PC-9 (cell line): ENCODE measurements around the gene PRKG2. TPM values are rescaled to one million over a fixed set of nuclear protein-coding genes. Genes with fewer than 3 reads are reported as not detected.

Experiments
- BruUV-seq: library from RNA; stranded (reverse); fragments of 400-500 nt; replicated peaks from 2 replicates; lab custom pipeline; 2021; lab: Mats Ljungman, UMichigan
- CTCF ChIA-PET: fragments of 300-600 bp; sonication (Branson Sonifier 250); formaldehyde crosslinking; loops from one replicate; lab custom pipeline; 2022; ENCODE audit warnings: antibody characterized with exemption; lab: Charles Lee
- POLR2A ChIA-PET: fragments of 300-600 bp; sonication (Branson Sonifier 250); formaldehyde crosslinking; loops from one replicate; lab custom pipeline; 2022; ENCODE audit warnings: antibody characterized with exemption; ENCODE audit not compliant: unreplicated experiment; lab: Charles Lee
- DNase-seq, 2 experiments: peaks; one replicate each; pipeline versions ENCODE4 v3.0.0 to v3.0.0-alpha.2; 2015 to 2022; ENCODE audit warnings: mixed read lengths in 1 of 2
- H2AFZ ChIP-seq: fragments of 200-600 bp; sonication (generic); 2 replicates; pipeline ENCODE4 v1.8.1; 2017; ENCODE audit warnings: antibody characterized with exemption
- H3F3A ChIP-seq: fragments of 200-600 bp; sonication (generic); 2 replicates; pipeline ENCODE4 v1.8.1; 2017; ENCODE audit warnings: antibody characterized with exemption, mild to moderate bottlenecking, low read depth; ENCODE audit not compliant: insufficient read depth
- H3K27ac ChIP-seq: fragments of 200-600 bp; sonication (generic); 2 replicates; pipeline ENCODE4 v1.6.1; 2016; ENCODE audit warnings: mixed run types
- H3K27me3 ChIP-seq: fragments of 200-600 bp; sonication (generic); 2 replicates; pipeline ENCODE4 v1.6.1; 2016; ENCODE audit warnings: low read depth, mixed run types; ENCODE audit not compliant: insufficient read depth
- H3K36me3 ChIP-seq: fragments of 200-600 bp; sonication (generic); 2 replicates; pipeline ENCODE4 v1.6.1; 2016; ENCODE audit warnings: low read depth, mixed run types
- H3K4me1 ChIP-seq: fragments of 200-600 bp; sonication (generic); replicated peaks from 2 replicates; pipeline ENCODE4 v1.6.1; 2016; ENCODE audit warnings: mixed run types; ENCODE audit not compliant: insufficient read depth
- H3K4me2 ChIP-seq: fragments of 200-600 bp; sonication (generic); 2 replicates; pipeline ENCODE4 v1.6.1; 2017; ENCODE audit warnings: mixed run types
- H3K4me3 ChIP-seq: fragments of 200-600 bp; sonication (generic); 2 replicates; pipeline ENCODE4 v1.6.1; 2016; ENCODE audit warnings: mixed run types
- H3K79me2 ChIP-seq: fragments of 200-600 bp; sonication (generic); 2 replicates; pipeline ENCODE4 v1.6.1; 2017; ENCODE audit warnings: low read depth, mixed run types
- H3K9me2 ChIP-seq: fragments of 200-600 bp; sonication (generic); 2 replicates; pipeline ENCODE4 v1.8.1; 2017; ENCODE audit warnings: mild to moderate bottlenecking; ENCODE audit not compliant: insufficient read depth
- H3K9me3 ChIP-seq: fragments of 200-600 bp; sonication (generic); 2 replicates; pipeline ENCODE4 v1.8.1; 2016; ENCODE audit warnings: low read depth; ENCODE audit not compliant: insufficient read depth
- H4K20me1 ChIP-seq: fragments of 200-600 bp; sonication (generic); 2 replicates; pipeline ENCODE4 v1.8.1; 2017; ENCODE audit not compliant: insufficient read depth
- CTCF ChIP-seq: fragments of 200-600 bp; sonication (generic); conservative IDR thresholded peaks from 2 replicates; pipeline ENCODE4 v1.6.1; 2017; ENCODE audit warnings: mixed run types, antibody characterized with exemption, mild to moderate bottlenecking, moderate library complexity
- EZH2 ChIP-seq: fragments of 200-600 bp; sonication (generic); IDR thresholded peaks from 2 replicates; pipeline ENCODE4 v1.8.0; 2017; ENCODE audit warnings: antibody characterized with exemption, low read depth
- intact Hi-C: fragments of 100-400 bp; cut with micrococcal nuclease; formaldehyde crosslinking; loops from one replicate; pipeline ENCODE4 v1.10.0; 2022; ENCODE audit not compliant: unreplicated experiment
- total RNA-seq: library from RNA; stranded (reverse); gene quantifications from 2 replicates; pipeline ENCODE4 v1.2.3, GENCODE V29; 2021

PRKG2 gene
- total RNA-seq, 1 experiment from 2014 or later = not detected

DNA sequence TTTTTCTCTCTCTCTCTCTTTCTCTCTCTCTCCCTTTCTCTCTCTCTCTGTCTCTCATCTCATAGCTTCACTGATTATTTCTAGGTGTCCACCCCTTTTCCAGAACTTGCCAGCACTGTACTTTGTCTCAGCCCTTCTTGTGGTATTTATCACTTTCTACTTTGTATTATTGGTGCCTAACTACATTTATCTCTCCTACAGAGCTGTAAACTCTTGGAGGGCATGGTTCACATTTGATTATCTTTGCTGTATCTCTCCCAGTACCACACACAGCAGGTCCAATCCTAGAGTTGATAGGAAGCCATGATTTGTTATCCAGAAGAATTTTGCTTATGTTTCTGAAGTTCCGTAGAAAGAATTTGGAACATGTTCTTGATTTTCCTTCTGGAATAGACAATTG, 5.2 kb upstream of the PRKG2 start:
- Histone ChIP-seq H2AFZ (no peak overlapping the region), H4K20me1 (no peaks in the 10 kb centered on the region), H3K4me3 (no peak overlapping the region), H3K4me1 (no peaks in the 10 kb centered on the region), H3K27ac (no peak overlapping the region), H3K4me2 (no peak overlapping the region), H3K9me2 (no peaks in the 10 kb centered on the region), H3K79me2 (no peaks in the 10 kb centered on the region), H3K27me3 (no peaks in the 10 kb centered on the region), H3F3A (no peaks in the 10 kb centered on the region), H3K9me3 (no peaks in the 10 kb centered on the region), H3K36me3 (no peaks in the 10 kb centered on the region)
- no peak for DNase-seq
- no TSS peak for BruUV-seq
- intact Hi-C loops = no loop called here
- CTCF ChIA-PET = no interaction called here
- POLR2A ChIA-PET = no interaction called here
- TF ChIP-seq CTCF = no peak
- TF ChIP-seq EZH2 = no peak

DNA sequence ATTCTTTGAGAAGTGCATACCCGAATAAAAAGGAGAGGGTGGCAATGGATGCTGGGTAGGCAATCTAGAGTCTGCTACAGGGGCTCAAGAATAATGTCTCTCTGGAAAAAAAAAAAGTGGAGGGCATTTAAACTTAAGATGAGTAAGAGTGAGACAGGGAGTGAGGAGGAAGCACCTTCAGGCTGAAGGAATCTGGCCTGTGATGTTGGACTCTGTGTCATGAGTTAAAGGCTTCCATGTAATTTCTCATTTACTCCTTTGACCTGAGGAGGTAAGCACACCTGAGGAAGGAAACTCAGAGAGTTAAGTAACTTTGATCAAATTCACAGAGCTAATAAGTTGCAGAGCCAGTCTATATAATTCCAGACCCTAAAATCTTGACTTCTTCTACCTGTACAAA, 3.2 kb upstream of the PRKG2 start:
- H3F3A ChIP-seq = no peaks in the 10 kb centered on the region
- ChIA-PET POLR2A (no interaction called here), CTCF (no interaction called here)
- H3K27me3 ChIP-seq = no peaks in the 10 kb centered on the region
- H3K4me1 ChIP-seq = no peaks in the 10 kb centered on the region
- no peaks in the 10 kb centered on the region for H3K36me3 ChIP-seq
- H3K9me2 ChIP-seq = no peaks in the 10 kb centered on the region
- no peak overlapping the region for H3K27ac ChIP-seq
- no peak for TF ChIP-seq CTCF
- no peak for TF ChIP-seq EZH2
- no peaks in the 10 kb centered on the region for H4K20me1 ChIP-seq
- no peaks in the 10 kb centered on the region for H3K9me3 ChIP-seq
- H2AFZ ChIP-seq = no peak overlapping the region
- no peaks in the 10 kb centered on the region for H3K79me2 ChIP-seq
- BruUV-seq = no TSS peak
- H3K4me3 ChIP-seq = no peak overlapping the region
- H3K4me2 ChIP-seq = no peak overlapping the region
- no peak for DNase-seq
- intact Hi-C loops = loop anchor here (5.0 kb wide), 1 partner anchor 146 kb away; no protein-coding TSS in a partner anchor

GRCh38 chr4:81217779-81218178, 2.8 kb upstream of the PRKG2 start:
- intact Hi-C loops = loop anchor here (5.0 kb wide), 1 partner anchor 145 kb away; no protein-coding TSS in a partner anchor
- Histone ChIP-seq H3K9me2 (no peaks in the 10 kb centered on the region), H3F3A (no peaks in the 10 kb centered on the region), H4K20me1 (no peaks in the 10 kb centered on the region), H3K4me1 (no peaks in the 10 kb centered on the region), H3K27me3 (no peaks in the 10 kb centered on the region), H3K4me2 (no peak overlapping the region), H3K4me3 (no peak overlapping the region), H3K36me3 (no peaks in the 10 kb centered on the region), H3K9me3 (no peaks in the 10 kb centered on the region), H3K27ac (no peak overlapping the region), H3K79me2 (no peaks in the 10 kb centered on the region), H2AFZ (no peak overlapping the region)
- ChIA-PET POLR2A (no interaction called here), CTCF (no interaction called here)
- BruUV-seq = no TSS peak
- no peak for DNase-seq
- TF ChIP-seq EZH2 (no peak), CTCF (no peak)
